Activated naive CD4-positive, alpha-beta T cell treated with anti-CD3 and anti-CD28 coated beads, Interleukin-2, amount 50 U/mL, for 72 hours (primary cell): ENCODE data around the gene ANKS4B. TPM values are rescaled to one million over a fixed set of nuclear protein-coding genes. Genes with fewer than 3 reads are reported as not detected.
"Not testable (repeated sequence)": the region's sequence is repeated elsewhere in the genome, so short reads cannot be mapped to it uniquely, and the experiment has no call there.

Experiments
- ATAC-seq, 2 donors: fragments of 150-1000 bp; cut with Tn5 transposase; 2 replicates each; pipeline ENCODE4 v1.10.0; 2021; ENCODE audit warnings: mild to moderate bottlenecking in 2 of 2, moderate library complexity in 2 of 2
- DNase-seq, 2 donors: peaks; one replicate each; pipeline ENCODE4 v3.0.0; 2021 to 2022; ENCODE audit warnings: low spot score in 2 of 2
- H3K27ac Mint-ChIP-seq, 2 donors: one replicate each; pipeline ENCODE4 v1.8.0; 2022; ENCODE audit warnings: mild to moderate bottlenecking in 2 of 2, mixed read lengths in 2 of 2
- H3K36me3 Mint-ChIP-seq, 2 donors: one replicate each; pipeline ENCODE4 v1.8.0; 2022; ENCODE audit warnings: mixed read lengths in 2 of 2
- H3K9me3 Mint-ChIP-seq, 2 donors: one replicate each; pipeline ENCODE4 v1.8.0; 2022; ENCODE audit warnings: mixed read lengths in 2 of 2
- total RNA-seq, 2 donors: library from RNA; stranded (reverse); gene quantifications; one replicate each; pipeline ENCODE4 v1.2.3, GENCODE V29; 2022

The ANKS4B gene, protein sequence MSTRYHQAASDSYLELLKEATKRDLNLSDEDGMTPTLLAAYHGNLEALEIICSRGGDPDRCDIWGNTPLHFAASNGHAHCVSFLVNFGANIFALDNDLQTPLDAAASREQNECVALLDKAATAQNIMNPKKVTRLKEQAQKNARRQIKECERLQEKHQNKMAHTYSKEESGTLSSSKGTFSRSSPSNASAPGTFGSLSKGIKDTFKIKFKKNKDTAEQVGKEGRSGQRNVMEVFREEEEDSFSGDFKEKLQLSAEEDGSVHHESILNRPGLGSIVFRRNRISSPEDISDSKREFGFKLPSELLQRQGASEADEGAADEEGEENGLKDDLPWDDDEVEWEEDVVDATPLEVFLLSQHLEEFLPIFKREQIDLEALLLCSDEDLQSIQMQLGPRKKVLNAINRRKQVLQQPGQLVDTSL
- not detected for total RNA-seq

DNA sequence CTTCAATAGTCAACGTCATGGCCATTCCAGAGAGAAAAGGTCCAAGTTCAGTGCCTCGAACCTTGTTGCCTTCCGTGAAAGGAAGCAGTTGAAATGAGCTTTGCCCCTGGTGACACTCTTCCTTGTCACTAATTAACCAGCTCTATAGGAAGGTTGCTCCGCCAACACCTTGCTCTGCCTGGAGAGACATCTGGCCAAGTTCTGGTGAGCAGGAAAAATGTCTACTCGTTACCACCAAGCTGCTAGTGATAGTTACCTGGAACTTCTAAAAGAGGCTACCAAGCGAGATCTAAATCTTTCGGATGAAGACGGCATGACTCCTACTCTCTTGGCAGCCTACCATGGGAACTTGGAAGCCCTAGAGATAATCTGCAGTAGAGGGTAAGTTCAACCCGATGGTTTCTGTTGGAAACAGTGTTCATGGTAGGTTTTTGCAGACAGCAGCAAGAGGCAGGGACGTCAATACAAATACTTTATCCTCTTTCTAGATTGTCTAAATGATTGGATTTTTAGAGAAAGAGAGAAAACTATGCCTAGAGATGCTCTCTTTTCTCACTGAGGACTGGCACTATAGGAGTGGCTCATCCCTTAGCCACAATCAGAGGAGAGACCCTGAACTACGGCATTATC, at the start of gene ANKS4B:
Gene ANKS4B, plus strand, starts transcription at position 179 of the 630 bp plus-strand sequence. Its CDS starts 39 bp downstream, at position 218.
- no peaks in the 10 kb centered on the region for H3K36me3 Mint-ChIP-seq

DNA sequence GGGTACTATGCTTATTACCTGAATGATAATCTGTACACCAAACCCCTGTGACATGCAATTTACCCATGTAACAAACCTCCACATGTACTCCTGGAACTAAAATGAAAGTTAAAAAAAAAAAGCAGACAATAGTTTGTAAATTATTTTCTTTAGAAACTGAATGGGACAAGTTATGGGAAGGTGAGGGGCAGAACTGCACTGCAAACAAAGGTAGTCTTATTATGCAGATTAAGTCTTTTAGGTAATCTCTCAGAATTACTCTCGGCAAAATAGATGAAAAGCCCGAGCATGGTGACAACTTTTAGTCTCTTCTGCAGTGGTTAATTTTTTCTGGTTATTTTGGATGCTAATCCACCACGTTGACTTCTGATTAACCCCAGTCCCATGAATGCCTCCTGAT, 49.5 kb upstream of the ANKS4B start:
- H3K36me3 Mint-ChIP-seq: peaks cover 24 to 59% of the 10 kb centered on the region in 2 donors

More for the DNA sequence above, at the start of gene ANKS4B:
- DNase-seq: no peak
- no peak within 1 kb of the TSS for H3K27ac Mint-ChIP-seq
- no peak for ATAC-seq
- no peaks in the 10 kb centered on the region for H3K9me3 Mint-ChIP-seq

DNA sequence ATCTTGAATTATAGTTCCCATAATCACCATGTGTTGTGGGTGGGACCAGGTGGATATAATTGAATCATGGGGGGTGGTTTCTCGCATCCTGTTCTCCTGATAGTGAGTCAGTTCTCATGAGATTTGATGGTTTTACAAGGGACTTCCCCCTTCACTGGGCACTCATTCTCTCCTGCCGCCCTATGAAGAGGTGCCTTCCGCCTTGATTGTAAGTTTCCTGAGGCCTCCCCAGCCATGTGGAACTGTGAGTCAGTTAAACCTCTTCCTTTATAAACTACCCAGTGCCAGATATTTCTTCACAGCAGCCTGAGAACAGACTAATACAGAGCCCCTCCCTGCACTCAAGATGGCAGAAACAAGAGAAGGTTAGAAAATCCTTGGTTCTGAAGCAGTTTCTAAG, 48.7 kb upstream of the ANKS4B start:
- Mint-ChIP-seq H3K27ac (peak overlapping the region in 1 of 2 donors; percentile 33), H3K36me3 (peaks cover 18 to 53% of the 10 kb centered on the region in 2 donors), H3K9me3 (peaks cover 12 to 25% of the 10 kb centered on the region in 2 donors)
- DNase-seq (peak in 1 of 2 donors; percentile 79), ATAC-seq (peak; percentile 58 to 92)

More for the DNA sequence above, 49.5 kb upstream of the ANKS4B start:
- ATAC-seq (no peak), DNase-seq (no peak)
- peak overlapping the region in 1 of 2 donors; percentile 33 for H3K27ac Mint-ChIP-seq
- H3K9me3 Mint-ChIP-seq: peaks cover 12 to 25% of the 10 kb centered on the region in 2 donors

DNA sequence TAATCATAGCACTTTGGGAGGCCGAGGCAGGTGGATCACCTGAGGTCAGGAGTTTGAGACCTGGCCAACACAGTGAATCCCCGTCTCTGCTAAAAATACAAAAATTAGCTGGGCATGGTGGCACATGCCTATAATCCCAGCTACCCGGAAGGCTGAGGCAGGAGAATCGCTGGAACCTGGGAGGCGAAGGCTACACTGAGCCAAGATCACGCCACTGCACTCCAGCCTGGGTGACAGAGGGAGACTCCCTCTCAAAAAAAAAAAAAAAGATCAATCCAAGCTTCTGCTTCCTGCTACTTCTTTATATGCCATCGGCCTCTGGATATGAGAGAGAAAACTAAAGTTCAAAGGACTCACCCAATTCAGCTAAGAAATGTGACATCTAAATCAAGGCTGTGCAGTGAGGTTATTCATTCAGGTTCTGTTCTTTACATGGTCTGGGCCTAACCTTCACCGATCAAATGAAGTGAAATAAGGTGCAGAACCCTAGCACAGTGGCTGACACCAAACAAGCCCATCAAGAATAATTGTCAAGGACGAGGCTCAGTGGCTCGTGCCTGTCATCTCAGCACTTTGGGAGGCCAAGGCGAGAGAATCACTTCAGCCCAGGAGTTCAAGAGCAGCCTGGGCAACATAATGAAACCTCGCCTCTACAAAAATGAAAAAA, 47.7 kb upstream of the ANKS4B start:
- no peak for ATAC-seq
- H3K27ac Mint-ChIP-seq: peak overlapping the region; percentile 33 to 72

DNA sequence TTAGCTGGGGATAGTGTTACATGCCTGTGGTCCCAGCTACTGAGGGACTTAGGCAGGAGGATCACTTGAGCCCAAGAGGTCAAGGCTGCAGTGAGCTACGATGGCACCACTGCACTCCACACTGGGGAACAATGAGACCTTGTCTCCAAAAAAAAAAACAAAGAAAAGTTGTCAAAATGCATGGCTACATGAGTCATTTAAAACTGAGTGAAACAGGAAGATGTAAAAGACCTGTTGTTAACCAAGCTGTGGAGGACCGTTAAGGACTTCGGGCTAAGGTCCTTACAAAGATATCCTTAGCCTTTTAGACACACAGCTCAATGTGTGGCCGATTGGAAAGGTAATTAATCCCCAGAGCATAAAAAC, 47.2 kb upstream of the ANKS4B start:
- DNase-seq (no peak), ATAC-seq (no peak)
- Mint-ChIP-seq H3K9me3 (peaks cover 12 to 25% of the 10 kb centered on the region in 2 donors), H3K36me3 (peaks cover 16 to 43% of the 10 kb centered on the region in 2 donors), H3K27ac (no peak overlapping the region)

More for the DNA sequence above, 47.7 kb upstream of the ANKS4B start:
- Mint-ChIP-seq H3K36me3 (peaks cover 18 to 49% of the 10 kb centered on the region in 2 donors), H3K9me3 (peaks cover 12 to 25% of the 10 kb centered on the region in 2 donors)
- no peak for DNase-seq

DNA sequence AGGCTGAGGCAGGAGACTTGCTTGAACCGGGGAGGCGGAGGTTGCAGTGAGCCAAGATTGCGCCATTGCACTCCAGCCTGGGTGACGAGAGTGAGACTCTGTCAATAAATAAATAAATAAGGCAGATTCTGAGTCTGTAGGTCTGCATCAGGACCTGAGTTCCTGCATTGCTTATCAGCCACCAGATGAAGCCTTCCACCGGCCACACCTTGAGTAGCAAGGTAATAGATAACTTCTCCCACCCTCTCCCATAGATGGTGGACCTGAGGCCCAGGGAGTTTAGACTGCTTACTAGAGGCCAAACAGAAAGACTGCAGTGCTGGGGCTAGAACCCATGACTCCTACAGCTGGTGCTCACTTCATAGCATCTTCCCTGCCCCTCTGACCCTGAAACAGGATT, 44.2 kb upstream of the ANKS4B start:
- DNase-seq (no peak), ATAC-seq (no peak)

DNA sequence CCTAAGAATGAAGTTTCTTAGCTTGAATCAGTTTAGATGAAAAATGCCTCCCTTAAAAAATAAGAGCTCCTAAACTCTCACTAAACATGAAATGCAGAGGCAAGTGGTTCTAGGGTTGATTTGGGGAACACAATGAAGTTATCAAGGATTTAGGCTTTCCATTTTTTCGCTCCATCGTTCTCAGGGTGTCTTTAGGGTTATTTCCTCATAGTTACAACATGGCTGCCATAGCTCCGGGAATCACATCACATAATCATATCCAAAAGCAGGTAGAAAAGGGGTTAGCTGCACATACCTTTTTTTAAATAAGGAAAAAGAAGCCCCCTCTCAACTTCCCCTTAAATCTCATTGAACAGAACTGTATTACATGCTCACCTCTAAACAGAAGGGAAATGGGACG, 43.5 kb upstream of the ANKS4B start:
- H3K27ac Mint-ChIP-seq: no peak overlapping the region
- H3K36me3 Mint-ChIP-seq: peaks cover 0 to 11% of the 10 kb centered on the region in 2 donors
- peaks cover 0 to 4% of the 10 kb centered on the region in 2 donors for H3K9me3 Mint-ChIP-seq
- no peak for DNase-seq
- ATAC-seq: no peak

More for the DNA sequence above, 44.2 kb upstream of the ANKS4B start:
- H3K36me3 Mint-ChIP-seq: peaks cover 5 to 18% of the 10 kb centered on the region in 2 donors
- peaks cover 4 to 11% of the 10 kb centered on the region in 2 donors for H3K9me3 Mint-ChIP-seq
- no peak overlapping the region for H3K27ac Mint-ChIP-seq

DNA sequence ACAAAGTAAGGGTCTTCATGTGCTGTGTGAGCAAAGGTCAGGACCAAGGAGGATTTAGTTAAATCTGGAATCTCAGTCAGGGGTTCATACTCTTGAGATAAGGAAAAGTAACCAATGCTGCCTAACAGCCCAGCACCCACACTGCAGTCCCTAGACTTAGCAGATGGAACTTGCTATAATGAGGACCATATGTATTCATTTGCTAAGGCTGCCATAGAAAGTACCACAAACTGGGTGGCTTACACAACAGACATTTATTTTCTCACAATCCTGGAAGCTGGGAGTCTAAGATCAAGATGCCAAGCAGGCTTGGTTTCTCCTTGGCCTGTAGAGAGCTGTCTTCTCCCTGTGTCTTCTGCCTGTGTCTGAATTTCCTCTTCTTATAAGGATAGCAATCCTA, 42.9 kb upstream of the ANKS4B start:
- Mint-ChIP-seq H3K9me3 (no peaks in the 10 kb centered on the region), H3K27ac (no peak overlapping the region), H3K36me3 (peaks cover 0 to 5% of the 10 kb centered on the region in 2 donors)
- ATAC-seq (no peak), DNase-seq (no peak)

DNA sequence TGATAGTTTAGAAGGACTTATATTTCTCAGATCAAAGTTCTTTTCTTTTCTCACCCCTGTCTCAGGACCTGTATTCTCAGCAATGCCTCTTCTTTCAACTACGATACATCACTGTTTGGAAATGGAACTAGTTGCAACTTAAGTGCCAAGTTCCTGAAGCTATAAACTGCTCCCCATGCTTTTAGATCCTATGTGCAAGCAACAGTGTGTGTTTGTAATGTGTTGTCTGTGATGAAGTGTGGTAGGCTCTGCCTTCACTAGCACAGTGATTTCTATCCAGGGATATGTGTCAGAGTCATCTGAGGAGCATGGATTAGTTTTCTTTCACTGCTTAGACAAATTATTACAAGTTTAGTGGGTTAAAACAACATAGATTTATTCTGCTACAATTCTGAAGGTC, 40.5 kb upstream of the ANKS4B start:
- Mint-ChIP-seq H3K36me3 (no peaks in the 10 kb centered on the region), H3K27ac (no peak overlapping the region), H3K9me3 (no peaks in the 10 kb centered on the region)
- no peak for ATAC-seq
- DNase-seq: no peak

DNA sequence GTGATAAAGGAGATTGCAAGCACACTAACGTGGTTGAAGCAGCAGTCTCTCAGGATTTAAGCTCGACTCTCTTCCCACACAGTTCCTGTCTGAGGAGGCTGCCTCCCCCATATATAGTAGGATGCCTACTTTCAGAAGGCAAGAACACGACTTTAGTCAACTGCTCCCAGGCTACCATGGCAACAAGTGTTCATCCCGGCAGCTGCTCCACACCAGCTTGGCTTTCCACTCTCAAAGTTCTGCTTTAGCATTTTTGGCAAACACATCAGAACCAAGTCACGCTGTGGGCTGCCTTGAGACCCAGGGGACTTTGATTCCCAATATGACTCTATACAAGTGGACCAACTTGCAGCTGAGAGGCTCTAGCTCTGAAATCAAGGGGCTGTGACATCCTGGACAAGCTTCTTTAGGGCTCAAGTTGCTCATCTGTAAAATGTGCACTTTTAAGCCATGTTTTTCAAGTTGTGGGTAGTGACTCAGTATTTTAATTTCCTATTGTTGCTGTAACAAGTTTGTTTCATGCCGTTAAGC, 38.7 kb upstream of the ANKS4B start:
- DNase-seq: peak in 1 of 2 donors; percentile 4
- H3K27ac Mint-ChIP-seq: no peak overlapping the region
- peak in 1 of 2 donors; percentile 78 for ATAC-seq
- H3K9me3 Mint-ChIP-seq: no peaks in the 10 kb centered on the region
- H3K36me3 Mint-ChIP-seq: no peaks in the 10 kb centered on the region

DNA sequence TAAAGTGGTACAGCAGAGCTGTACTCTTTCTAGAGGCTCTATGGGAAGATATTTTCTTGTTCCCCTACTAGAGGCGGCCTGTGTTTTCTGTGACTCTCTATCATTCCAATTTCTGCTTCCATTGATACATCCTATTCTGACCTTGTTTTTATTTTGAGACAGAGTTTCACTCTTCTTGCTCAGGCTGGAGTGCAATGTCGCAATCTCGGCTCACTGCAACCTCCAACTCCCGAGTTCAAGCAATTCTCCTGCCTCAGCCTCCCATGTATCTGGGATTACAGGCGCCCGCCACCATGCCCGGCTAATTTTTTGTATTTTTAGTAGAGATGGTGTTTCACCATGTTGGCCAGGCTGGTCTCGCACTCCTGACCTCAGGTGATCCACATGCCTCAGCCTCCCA, 38.2 kb upstream of the ANKS4B start:
- H3K27ac Mint-ChIP-seq, DNase-seq, H3K36me3 Mint-ChIP-seq, ATAC-seq, H3K9me3 Mint-ChIP-seq: not testable (repeated sequence)

DNA sequence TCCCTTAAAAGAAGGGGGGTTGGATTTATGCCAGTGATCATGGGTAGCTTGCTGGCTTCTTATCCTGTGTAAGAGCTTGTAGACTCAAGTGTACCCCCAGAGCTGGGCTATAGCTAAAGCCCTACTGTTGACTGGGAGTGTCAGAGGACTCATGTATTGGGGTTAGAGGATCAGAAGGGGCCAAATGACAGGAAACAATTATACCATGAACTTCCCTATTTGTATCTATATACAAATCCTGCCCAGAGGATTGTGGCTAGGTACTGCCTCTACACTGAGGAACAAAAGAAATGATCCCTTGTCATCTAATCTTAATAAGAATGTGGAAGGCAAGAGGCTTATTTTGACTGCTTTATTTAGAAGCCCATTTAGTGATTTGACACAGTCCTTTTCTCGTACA, 36.4 kb upstream of the ANKS4B start:
- Mint-ChIP-seq H3K36me3 (no peaks in the 10 kb centered on the region), H3K27ac (no peak overlapping the region), H3K9me3 (no peaks in the 10 kb centered on the region)
- no peak for DNase-seq
- ATAC-seq: no peak

DNA sequence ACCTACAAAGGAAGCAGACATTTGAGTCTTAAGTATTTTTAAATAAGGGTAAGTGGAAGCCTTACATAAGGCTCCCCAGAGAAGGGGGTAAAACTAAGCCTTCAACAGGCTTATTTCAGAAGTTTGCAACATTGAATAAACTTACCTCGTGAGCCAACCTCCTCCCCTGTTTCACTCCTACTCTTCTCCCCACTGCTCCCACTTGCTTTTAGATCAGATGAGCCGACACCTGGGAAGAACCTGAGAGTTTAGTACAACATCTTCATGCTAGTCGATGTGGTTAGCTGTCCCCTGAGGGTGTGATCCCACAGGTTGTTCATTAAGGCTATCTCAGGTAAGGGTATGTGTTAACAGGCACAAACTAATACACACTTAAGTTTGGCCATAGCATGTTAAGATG, 35.9 kb upstream of the ANKS4B start:
- ATAC-seq (no peak), DNase-seq (no peak)
- Mint-ChIP-seq H3K9me3 (no peaks in the 10 kb centered on the region), H3K36me3 (no peaks in the 10 kb centered on the region), H3K27ac (no peak overlapping the region)

DNA sequence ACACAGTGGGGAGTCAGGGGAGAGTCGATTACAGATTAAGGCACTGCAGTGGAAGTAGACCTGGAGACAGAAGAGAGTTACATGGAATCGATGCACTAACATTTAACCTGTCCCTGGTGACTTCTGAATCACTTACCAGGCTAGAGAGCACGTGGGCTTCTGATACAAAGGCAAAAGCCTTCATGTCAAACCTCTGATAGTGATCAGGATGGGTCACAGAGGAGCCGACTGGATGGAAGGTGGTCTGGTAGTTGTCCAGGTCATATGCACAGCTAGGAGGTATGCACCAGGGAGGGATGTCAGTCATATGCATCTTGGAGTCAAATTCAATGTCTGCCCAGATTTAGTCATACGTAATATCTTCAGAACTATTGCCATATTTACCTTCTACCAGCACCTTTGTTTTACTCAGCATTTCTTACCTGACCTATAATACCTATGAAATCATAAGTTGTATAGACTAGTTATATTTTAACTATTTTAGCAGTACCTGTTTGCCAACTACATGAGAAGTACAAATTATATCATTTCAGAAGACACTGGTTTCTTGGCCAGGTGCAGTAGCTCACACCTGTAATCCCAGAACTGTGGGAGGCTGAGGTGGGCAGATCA, 33.8 kb upstream of the ANKS4B start:
- no peaks in the 10 kb centered on the region for H3K36me3 Mint-ChIP-seq
- no peak for ATAC-seq
- no peaks in the 10 kb centered on the region for H3K9me3 Mint-ChIP-seq
- H3K27ac Mint-ChIP-seq: no peak overlapping the region
- DNase-seq: no peak

DNA sequence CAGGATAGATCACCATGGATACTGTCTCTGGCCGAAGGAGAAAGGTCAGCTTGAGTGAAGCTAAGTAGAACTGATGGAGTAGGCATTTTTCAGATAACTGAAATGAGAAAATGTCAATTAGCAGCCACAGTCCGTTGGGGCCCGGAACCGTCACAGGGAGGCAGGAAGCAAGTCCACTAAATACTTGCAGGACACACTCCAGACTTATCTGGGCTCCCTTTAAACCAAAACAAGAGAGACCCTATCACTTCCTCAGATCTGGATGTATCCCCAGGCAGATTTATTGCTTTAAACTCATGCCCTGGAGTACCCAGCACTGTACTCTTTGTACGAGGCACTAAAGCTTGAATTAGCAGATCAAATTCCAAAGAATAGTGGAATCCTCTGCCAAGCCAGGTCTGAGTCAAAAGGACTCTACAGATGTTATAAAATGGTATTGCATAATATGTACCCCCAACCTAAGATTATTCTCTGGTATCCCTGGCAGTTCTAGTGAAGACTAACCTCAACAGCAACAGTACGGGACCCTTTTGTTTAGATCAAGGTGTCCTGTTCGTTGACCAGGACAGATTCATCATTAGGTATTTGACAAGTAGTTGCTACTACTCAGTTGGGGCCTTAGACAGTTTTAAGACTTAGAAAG, 30.2 kb upstream of the ANKS4B start:
- no peak for ATAC-seq
- Mint-ChIP-seq H3K9me3 (no peaks in the 10 kb centered on the region), H3K27ac (no peak overlapping the region), H3K36me3 (no peaks in the 10 kb centered on the region)
- DNase-seq: no peak

DNA sequence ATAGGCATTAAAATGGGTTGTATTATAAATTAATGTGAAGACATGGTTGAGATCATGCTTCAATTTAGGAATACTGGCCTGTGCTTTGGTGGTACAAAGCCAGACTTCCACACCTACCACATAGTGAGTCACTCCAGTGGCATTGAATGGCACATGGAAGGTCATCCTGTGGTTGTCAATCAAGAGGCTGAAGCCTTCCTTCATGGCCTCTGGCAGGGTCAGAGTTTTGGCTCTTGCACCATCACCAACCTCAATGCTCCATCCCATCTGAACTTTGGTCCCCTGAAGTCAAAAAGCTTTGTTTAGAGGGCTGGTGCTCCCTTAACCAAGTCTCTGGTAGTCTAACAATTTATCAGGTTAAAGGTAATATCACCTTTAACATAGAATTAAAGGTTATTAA, 28.2 kb upstream of the ANKS4B start:
- H3K9me3 Mint-ChIP-seq: no peaks in the 10 kb centered on the region
- no peak for ATAC-seq
- H3K36me3 Mint-ChIP-seq: no peaks in the 10 kb centered on the region
- no peak overlapping the region for H3K27ac Mint-ChIP-seq
- DNase-seq: no peak
